Psoas muscle (tissue), 8 donors: Measurements from ENCODE around the gene SIK2. TPM values are rescaled to one million over a fixed set of nuclear protein-coding genes. Genes with fewer than 3 reads are reported as not detected.
"Not testable (repeated sequence)": the region's sequence is repeated elsewhere in the genome, so short reads cannot be mapped to it uniquely, and the experiment has no call there.

Source experiments
- ATAC-seq, 4 donors: fragments of 200-7000 bp; cut with Tn5 transposase; one replicate each; pipeline ENCODE4 v1.9.1; 2020; ENCODE audit warnings: moderate library complexity in 3 of 4, mild to moderate bottlenecking in 2 of 4
- DNase-seq, 2 donors: peaks; one replicate each; pipeline ENCODE4 v3.0.0-alpha.2; 2020
- H3K27ac ChIP-seq: fragments of 200-600 bp; one replicate; pipeline ENCODE4 v1.8.0; 2022
- H3K27me3 ChIP-seq, 3 donors: fragments of 200-600 bp in 1 of 3; one replicate each; pipeline versions ENCODE4 v1.6.1 to v1.8.0; 2013 to 2022; ENCODE audit warnings: low read length in 2 of 3, mild to moderate bottlenecking in 2 of 3, moderate library complexity in 1 of 3; ENCODE audit not compliant: insufficient read depth in 3 of 3
- H3K36me3 ChIP-seq, 2 donors: fragments of 200-600 bp in 1 of 2; one replicate each; pipeline versions ENCODE4 v1.6.1 to v1.8.0; 2013 to 2022; ENCODE audit warnings: low read depth in 1 of 2, mild to moderate bottlenecking in 1 of 2, moderate library complexity in 1 of 2; ENCODE audit not compliant: insufficient read depth in 1 of 2
- H3K4me1 ChIP-seq: fragments of 200-600 bp; one replicate; pipeline ENCODE4 v1.8.0; 2022
- H3K4me3 ChIP-seq: fragments of 200-600 bp; one replicate; pipeline ENCODE4 v1.8.0; 2022; ENCODE audit warnings: mild to moderate bottlenecking
- H3K9me3 ChIP-seq: fragments of 200-600 bp; one replicate; pipeline ENCODE4 v1.8.0; 2022
- WGBS, 3 donors: extraction: QIAGEN DNeasy Blood & Tissue Kit; methylation state at CpG; one replicate each; pipeline versions ENCODE4 v1.1.6 to v1.1.7; 2013; 5-methylcytosine and 5-hydroxymethylcytosine counted together
- intact Hi-C, 2 donors: fragments of 100-400 bp; cut with DNase I; formaldehyde crosslinking; loops; one replicate each; pipeline versions ENCODE4 v1.11.0 to v1.14.2; 2022
- polyA plus RNA-seq, 3 donors: library from polyadenylated mRNA; stranded (reverse); fragments of 200-250 nt; gene quantifications; one replicate each; pipeline ENCODE4 v1.2.3, GENCODE V29; 2013
- total RNA-seq, 4 donors: library from RNA; stranded (reverse); fragmentation: NEBNext Ultra II Directional in 2 of 4; extraction: Animal tissue kit (Norgen Biotek cat#: 25700) in 2 of 4; gene quantifications; one replicate each; pipeline versions ENCODE4 v1.2.1 to v1.2.4, GENCODE V29; 2021 to 2023
- TF ChIP-seq, protein P1 (sequence below): fragments of 200-600 bp; IDR thresholded peaks from one replicate; pipeline ENCODE4 v1.8.0; 2022; ENCODE audit warnings: antibody characterized with exemption
- donor health status: healthy with polysubstance abuse.
- donor health status: DM: no; HTN: no; CAD: no; lungs with moderate emphysema.
- donor health status: Bipolar disorder and iron deficiency.
- donor health status: healthy.
- donor health status: DM: yes; HTN: yes; CAD: no.
- donor health status: DM: no; HTN: no; CAD: no.
- donor health status: DM: no; HTN: no; CAD: no.
- donor health status: DM: yes; HTN: yes; CAD: no.

SIK2 gene
- total and polyA plus RNA-seq, 7 donors: 9.0 to 69.6 (median 30.4) TPM

DNA sequence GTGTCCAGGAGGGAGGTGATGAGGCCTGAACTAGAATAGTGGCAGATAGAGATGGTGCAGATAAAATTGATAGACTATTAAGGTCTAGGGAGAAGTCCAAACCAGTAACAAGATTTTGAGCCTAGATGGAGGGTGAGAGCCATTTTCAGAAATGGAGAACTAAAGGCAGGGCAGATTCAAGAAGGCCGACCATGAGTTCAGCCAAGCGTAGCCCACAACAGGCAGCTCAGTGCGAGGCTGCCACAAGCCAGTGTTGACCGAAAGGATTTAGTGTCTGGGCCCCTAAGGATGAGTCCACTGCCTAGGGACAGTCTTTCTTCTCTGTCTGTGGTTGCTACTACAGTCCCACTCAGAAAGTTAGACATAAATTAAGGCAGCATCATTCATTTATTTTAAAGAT, 112.3 kb downstream of the SIK2 start:
- intact Hi-C loops: no loop called here
- Histone ChIP-seq H3K4me3 (no peak overlapping the region), H3K27ac (no peak overlapping the region), H3K36me3 (peaks cover 5 to 59% of the 10 kb centered on the region in 2 donors), H3K27me3 (no peaks in the 10 kb centered on the region), H3K4me1 (peaks cover 13% of the 10 kb centered on the region), H3K9me3 (no peaks in the 10 kb centered on the region)
- WGBS, 3 donors: 88 to 95% (median 94%) methylated on average over 4 of the region's 4 CpGs
- TF ChIP-seq, protein P1, sequence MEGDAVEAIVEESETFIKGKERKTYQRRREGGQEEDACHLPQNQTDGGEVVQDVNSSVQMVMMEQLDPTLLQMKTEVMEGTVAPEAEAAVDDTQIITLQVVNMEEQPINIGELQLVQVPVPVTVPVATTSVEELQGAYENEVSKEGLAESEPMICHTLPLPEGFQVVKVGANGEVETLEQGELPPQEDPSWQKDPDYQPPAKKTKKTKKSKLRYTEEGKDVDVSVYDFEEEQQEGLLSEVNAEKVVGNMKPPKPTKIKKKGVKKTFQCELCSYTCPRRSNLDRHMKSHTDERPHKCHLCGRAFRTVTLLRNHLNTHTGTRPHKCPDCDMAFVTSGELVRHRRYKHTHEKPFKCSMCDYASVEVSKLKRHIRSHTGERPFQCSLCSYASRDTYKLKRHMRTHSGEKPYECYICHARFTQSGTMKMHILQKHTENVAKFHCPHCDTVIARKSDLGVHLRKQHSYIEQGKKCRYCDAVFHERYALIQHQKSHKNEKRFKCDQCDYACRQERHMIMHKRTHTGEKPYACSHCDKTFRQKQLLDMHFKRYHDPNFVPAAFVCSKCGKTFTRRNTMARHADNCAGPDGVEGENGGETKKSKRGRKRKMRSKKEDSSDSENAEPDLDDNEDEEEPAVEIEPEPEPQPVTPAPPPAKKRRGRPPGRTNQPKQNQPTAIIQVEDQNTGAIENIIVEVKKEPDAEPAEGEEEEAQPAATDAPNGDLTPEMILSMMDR: no peak
- DNase-seq (no peak), ATAC-seq (no peak)

DNA sequence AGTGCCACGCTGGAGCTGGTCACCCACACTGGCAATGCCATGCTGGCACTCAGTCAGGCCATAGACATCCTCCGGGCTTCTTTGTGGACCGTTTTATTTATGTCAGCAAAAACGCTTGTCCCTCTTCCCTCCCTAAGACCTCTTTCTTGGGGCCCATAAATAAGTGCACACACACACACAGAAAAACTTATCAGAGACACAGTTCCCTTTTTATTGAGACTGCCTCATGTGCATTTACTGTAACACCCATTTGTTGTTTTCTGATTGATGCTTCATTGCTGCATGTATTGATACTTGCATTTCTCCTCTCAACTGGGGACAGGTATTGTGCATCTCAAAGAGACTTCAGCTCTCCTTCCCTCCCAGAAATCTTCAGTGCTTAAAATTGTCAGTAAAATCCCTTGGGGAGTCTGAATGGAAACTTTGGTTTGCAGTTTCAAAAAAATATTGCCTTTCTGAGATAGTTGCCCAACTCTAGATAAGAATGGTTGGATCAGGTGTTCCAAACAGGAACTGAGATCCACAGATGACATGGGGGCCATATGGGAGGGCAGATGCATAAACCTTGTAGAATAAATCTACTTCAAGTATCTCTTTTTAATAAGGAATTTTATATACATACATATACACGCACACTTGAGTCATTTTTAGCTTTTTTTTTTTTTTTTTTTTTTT, 113.0 kb downstream of the SIK2 start:
- no peak overlapping the region for H3K4me3 ChIP-seq
- 63 to 76% (median 73%) methylated on average over 5 of the region's 5 CpGs for WGBS, 3 donors
- ATAC-seq (no peak), DNase-seq (no peak)
- TF ChIP-seq, protein P1: no peak
- peaks cover 13% of the 10 kb centered on the region for H3K4me1 ChIP-seq
- H3K36me3 ChIP-seq: peaks cover 5 to 60% of the 10 kb centered on the region in 2 donors
- intact Hi-C loops: no loop called here
- H3K9me3 ChIP-seq: no peaks in the 10 kb centered on the region
- no peak overlapping the region for H3K27ac ChIP-seq
- H3K27me3 ChIP-seq: no peaks in the 10 kb centered on the region

DNA sequence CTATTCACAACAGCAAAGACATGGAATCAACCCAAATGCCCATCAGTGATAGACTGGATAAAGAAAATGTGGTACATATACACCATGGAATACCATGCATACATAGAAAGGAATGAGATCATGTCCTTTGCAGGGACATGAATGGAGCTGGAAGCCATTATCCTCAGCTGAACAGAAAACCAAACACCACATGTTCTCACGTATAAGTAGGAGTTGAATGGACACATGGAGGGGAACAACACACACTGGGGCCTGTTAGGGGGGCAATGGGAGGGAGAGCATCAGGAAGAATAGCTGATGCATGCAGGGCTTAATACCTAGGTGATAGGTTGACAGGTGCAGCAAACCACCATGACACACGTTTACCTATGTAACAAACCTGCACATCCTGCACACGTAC, 115.4 kb downstream of the SIK2 start:
- Histone ChIP-seq H3K4me1 (peaks cover 13% of the 10 kb centered on the region), H3K36me3 (peaks cover 2 to 69% of the 10 kb centered on the region in 2 donors), H3K27ac (peak overlapping the region; percentile 77)
- H3K9me3 ChIP-seq, H3K4me3 ChIP-seq, DNase-seq, intact Hi-C loops, H3K27me3 ChIP-seq, ATAC-seq: not testable (repeated sequence)
- 93 to 98% (median 96%) methylated on average over 3 of the region's 3 CpGs for WGBS, 3 donors

DNA sequence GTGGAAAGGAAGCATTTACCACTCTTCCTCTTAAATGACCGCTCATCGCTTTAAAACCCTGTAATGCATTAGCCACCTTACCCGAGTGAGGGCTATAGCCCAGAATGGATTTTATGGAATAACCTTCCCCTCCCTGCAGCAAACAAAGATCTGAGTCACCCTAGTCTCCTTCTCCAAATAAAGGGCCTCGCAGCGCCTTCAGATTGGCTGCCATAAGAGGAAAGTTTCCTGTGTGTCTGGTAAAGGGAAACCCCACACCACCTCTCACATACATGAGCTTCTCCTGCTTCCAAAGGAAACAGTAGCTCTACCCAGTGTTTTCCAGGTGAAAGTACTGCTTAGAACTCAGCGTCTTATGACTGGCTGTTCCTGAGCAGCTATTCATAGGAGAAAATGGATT, 116.2 kb downstream of the SIK2 start:
- H3K27ac ChIP-seq: peak overlapping the region; percentile 77
- peaks cover 2 to 69% of the 10 kb centered on the region in 2 donors for H3K36me3 ChIP-seq
- no peak overlapping the region for H3K4me3 ChIP-seq
- TF ChIP-seq, protein P1: no peak
- ATAC-seq: peak; percentile 74 to 92 (median 86)
- peaks cover 13% of the 10 kb centered on the region for H3K4me1 ChIP-seq
- no peaks in the 10 kb centered on the region for H3K27me3 ChIP-seq
- no peaks in the 10 kb centered on the region for H3K9me3 ChIP-seq
- WGBS, 3 donors: 32 to 47% (median 33%) methylated on average over 6 of the region's 6 CpGs
- intact Hi-C loops: no loop called here
- DNase-seq: no peak

DNA sequence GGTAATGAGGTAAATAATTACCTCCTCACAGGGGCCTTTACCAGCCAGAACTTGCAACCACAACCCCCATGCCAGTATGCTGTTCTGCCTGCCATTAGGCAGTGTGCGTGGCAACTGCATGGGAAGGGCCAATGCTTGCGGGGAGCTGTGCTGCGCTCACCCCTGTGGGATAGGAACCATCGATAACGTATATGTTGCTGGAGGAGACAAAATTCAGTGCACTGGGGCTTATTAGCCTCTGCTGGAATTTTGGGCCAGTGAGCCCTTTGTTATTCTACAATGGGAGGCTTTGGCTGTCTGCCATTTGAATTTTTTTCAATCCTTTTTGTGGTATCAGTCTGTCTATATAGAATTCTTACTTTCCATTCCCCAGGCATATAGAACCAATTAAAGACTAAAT, 116.6 kb downstream of the SIK2 start:
- TF ChIP-seq, protein P1: no peak
- 81 to 93% (median 83%) methylated on average over 5 of the region's 5 CpGs for WGBS, 3 donors
- Histone ChIP-seq H3K9me3 (no peaks in the 10 kb centered on the region), H3K27ac (peak overlapping the region; percentile 77), H3K27me3 (no peaks in the 10 kb centered on the region), H3K36me3 (peaks cover 2 to 70% of the 10 kb centered on the region in 2 donors), H3K4me3 (no peak overlapping the region), H3K4me1 (peaks cover 13% of the 10 kb centered on the region)
- DNase-seq (no peak), ATAC-seq (peak; percentile 41 to 64 (median 52))
- intact Hi-C loops: no loop called here
